Cerebellar cortex (tissue), 1 donor: Measurements from ENCODE around the gene GRHL1.
"Not testable (repeated sequence)": the region's sequence is repeated elsewhere in the genome, so short reads cannot be mapped to it uniquely, and the experiment has no call there.

Experiments used
- DNase-seq: peaks from one replicate; pipeline ENCODE4 v3.0.0-alpha.2; 2015; ENCODE audit warnings: low spot score

Gene GRHL1, protein sequence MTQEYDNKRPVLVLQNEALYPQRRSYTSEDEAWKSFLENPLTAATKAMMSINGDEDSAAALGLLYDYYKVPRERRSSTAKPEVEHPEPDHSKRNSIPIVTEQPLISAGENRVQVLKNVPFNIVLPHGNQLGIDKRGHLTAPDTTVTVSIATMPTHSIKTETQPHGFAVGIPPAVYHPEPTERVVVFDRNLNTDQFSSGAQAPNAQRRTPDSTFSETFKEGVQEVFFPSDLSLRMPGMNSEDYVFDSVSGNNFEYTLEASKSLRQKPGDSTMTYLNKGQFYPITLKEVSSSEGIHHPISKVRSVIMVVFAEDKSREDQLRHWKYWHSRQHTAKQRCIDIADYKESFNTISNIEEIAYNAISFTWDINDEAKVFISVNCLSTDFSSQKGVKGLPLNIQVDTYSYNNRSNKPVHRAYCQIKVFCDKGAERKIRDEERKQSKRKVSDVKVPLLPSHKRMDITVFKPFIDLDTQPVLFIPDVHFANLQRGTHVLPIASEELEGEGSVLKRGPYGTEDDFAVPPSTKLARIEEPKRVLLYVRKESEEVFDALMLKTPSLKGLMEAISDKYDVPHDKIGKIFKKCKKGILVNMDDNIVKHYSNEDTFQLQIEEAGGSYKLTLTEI

DNA sequence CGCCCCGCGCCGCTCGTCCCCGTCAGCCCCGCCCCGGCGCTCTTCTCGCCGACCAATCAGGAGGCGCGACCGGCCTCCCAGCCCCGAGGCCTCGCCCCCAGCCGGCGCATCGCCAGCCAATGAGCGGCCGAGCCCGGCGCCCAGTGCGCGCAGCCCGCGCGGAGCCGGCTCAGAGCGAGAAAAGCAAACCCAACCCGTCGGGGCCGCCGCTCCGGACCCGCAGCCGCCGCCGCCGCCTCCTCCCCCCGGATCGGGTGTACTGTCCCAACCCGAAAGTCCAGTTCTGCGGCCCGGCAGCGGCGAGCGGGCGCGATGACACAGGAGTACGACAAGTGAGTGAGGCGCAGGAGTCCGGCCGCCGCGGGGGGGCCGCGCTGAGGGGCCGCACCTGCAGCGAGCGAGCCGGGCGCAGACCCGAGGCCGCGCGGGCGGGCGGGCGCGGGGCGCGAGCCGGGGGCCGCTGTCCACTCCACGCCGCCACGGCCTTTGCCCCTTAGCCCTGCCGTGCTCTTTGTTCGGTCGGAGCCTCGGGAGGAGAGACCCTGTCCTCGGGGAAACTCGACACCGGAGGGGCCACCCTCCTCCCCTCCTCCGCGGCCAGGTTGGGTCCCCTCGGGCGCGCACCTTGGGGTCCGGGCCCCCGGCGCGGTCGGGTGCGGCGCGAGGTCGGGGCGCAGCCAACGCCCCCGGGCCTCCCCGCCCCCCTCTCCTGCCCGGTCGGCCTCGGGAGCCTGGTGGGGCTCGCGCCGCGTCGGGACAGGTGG lies at the start of gene GRHL1:
Gene GRHL1, plus strand, starts transcription at position 172 of the 764 bp plus-strand sequence. Its CDS starts 141 bp downstream, at position 313.
- DNase-seq, result peak; percentile 86

GRCh38 chr2:9905413-9905812 lies 46.1 kb upstream of the GRHL1 start:
- DNase-seq, result no peak

- DNase-seq, result no peak
Observed at GRCh38 chr2:9907402-9907801, 44.1 kb upstream of the GRHL1 start.

GRCh38 chr2:9908639-9909038 lies 42.9 kb upstream of the GRHL1 start:
- no peak for DNase-seq

- DNase-seq, result no peak
Observed at GRCh38 chr2:9909106-9909505, 42.4 kb upstream of the GRHL1 start.

DNA sequence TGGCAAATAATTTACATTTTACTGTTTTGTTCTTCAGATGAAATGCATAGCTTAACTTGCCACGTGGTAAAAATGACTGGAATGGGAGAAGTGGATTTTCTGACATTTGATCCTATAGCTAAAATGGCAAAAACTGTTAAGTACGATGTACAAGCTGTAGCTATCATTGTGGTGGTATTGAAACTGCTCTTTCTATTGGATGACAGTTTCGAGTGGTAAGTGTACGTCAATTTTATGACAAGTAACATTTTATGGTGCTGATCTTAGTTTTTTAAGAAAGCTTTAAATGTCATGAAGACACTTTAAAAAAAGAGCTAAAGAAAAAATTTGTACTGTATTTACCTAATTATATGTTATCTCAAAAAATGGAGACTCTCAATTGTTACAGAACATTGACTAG lies 40.8 kb upstream of the GRHL1 start:
- DNase-seq, result no peak

GRCh38 chr2:9912468-9912867 lies 39.0 kb upstream of the GRHL1 start:
- DNase-seq, result no peak

DNA sequence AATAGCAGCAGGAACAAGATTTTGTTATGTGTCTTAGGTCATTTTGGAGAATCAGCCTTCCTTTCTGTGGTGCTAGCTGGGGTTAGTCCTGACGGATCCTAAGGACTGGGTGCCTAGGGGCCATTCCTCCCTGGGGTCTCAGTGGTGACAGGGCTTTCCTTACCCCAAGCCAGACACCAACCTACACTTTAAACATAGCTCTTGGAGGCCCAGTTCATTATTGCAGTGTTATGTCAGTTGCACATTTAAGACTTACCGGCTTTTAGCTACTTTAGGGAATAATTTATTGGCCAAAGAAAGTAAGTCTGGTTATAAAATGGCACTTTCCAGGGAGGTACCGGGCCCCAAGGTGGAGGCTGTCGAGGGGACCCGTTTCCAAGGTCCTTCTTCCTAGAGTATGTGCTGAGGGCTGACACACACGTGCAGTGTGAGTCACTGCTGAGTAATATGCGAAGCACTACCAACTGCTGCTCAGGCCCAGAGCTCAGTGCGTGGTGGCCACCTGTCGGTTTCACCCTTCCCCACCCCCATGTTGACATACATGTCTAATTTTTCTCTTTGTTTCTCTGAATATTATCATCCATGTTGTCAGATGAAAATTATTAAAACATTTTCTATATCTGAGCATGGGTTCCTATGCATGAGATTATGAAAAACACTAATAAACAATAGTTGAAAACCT lies 37.0 kb upstream of the GRHL1 start:
- no peak for DNase-seq

DNA sequence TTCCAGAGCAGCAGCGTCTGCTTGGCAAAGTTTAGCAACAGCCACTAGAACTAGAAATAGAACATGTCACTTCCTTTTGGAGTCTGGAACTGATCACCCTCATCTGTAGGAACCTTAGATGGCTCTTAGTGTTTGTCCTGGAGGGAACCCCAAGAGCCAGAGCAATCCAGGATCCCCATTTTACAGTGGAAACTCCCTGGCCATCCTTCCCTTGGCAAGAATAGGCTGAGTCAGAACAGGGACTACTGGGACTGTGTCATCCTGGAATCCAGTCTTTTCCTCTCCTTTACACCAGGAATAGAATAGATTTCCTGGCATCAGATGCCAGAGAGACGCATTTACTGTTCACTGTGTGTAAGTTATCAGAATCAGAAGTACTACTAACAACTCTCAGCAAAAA lies 33.2 kb upstream of the GRHL1 start:
- no peak for DNase-seq

GRCh38 chr2:9919512-9919911 lies 32.0 kb upstream of the GRHL1 start:
- DNase-seq, result no peak

- DNase-seq, result not testable (repeated sequence)
Observed at GRCh38 chr2:9927020-9927419, 24.5 kb upstream of the GRHL1 start.

DNA sequence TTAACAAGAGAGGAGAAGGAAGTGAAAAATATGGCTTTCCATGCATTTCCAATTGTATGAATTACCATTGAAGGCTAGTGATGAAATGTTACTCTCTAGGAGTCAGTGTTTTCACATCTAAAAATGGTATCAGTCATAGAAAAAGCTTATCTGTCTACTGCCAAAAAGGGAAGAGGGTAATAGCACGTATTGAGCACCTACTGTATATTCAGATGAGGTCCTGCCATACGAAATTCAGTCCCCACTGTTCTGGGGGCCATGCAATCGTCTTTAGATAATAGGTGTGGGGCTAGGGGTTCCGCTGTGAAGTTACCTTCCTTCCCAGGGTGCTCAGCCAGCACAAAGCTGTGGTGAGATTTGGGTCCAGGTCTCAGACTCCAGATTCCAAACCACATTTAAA lies 14.2 kb upstream of the GRHL1 start:
- DNase-seq, result no peak

GRCh38 chr2:9937968-9938367 lies 13.5 kb upstream of the GRHL1 start:
- DNase-seq, result no peak

- DNase-seq, result no peak
Observed at GRCh38 chr2:9939587-9940485, 11.7 kb upstream of the GRHL1 start.

- DNase-seq, result no peak
Observed at GRCh38 chr2:9941196-9941995, 10.1 kb upstream of the GRHL1 start.

GRCh38 chr2:9941996-9942390 lies 9.5 kb upstream of the GRHL1 start:
- no peak for DNase-seq

DNA sequence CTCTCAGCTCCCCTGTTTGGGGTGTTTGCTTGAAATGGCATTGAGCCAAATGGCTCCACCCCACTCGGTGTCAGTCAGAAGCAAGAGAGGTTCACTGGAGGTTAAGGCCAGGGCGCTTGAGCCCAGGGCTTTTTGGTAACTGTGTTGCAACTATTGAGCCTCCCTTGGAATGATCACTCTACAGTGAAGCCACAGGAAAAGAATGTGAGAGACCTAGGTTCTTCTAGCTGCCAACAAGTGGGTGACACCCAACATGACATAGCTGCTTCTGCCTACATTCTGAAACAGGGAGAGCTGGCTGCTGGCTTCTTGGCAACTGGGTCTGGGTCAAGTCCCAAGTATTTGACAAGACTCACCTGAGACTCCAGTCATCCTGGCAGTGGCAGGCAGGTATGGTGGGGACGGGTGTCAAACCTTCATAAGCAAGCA lies 7.1 kb upstream of the GRHL1 start:
- DNase-seq, result no peak

DNA sequence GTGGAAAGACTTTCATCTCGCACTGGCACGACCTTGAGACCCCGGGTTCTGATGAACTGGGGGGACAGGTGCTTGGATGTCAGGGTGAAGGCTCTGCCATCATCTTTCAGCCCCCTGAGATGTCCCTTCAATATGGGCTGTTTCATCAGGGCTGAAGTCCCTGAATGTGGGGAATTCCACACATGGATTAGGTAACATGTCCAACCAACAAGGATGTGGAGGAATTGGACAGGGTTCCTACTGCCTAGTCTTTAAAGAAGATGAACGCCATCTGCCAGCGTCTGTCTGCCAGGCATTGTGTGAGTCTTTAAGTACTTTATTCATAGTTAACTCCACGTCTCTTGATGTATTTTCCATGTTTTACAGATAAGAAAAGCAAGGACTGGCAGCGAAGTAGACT lies 5.9 kb upstream of the GRHL1 start:
- DNase-seq, result no peak

- no peak for DNase-seq
Observed at GRCh38 chr2:9946076-9946475, 5.4 kb upstream of the GRHL1 start.

GRCh38 chr2:9946818-9947217 lies 4.7 kb upstream of the GRHL1 start:
- DNase-seq, result no peak
